ENCODE data around the gene ATG9A.

DNA sequence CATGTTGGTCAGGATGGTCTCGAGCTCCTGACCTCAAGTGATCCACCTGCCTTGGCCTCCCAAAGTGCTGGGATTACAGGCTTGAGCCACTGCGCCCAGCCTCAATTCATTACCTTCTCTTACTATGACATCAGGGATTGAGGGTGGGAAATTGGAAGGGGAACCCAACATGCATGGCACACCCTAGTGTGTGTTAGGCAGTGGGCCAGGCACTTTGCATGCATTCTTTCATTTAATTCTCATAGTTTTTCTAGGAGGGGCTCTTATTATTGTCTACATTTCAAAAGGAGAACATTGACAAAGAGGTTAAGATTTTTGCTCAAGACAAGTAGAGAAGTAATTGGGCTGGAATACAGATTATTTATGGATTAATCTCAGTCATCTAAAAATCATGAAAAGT, 38.9 kb upstream of the ATG9A start:
- TF ChIP-seq TAF1 (IDR thresholded peaks at IDR 0.05; ENCODE audit: borderline replicate concordance, low read depth, low read length) (no peak), POLR2AphosphoS5 (IDR thresholded peaks at IDR 0.05; ENCODE audit: low read depth, low read length) (no peak), POLR2A (IDR thresholded peaks at IDR 0.05; ENCODE audit: low read depth, low read length) (no peak)

All from GM12892 (cell line).